ENCODE results near the gene RND2.
"Not testable (repeated sequence)": the region's sequence is repeated elsewhere in the genome, so short reads cannot be mapped to it uniquely, and the experiment has no call there.

The RND2 gene

GRCh38 chr17:43024407-43025289 lies at the start of gene RND2:
Gene RND2 (plus strand): TSS chr17:43025231. CDS start chr17:43025348, 117 bp downstream.
- DNase-seq (ENCODE audit: low read depth): peak; percentile 93

GRCh38 chr17:42975265-42975664 lies 49.8 kb upstream of the RND2 start:
- DNase-seq (ENCODE audit: low read depth): no peak

- DNase-seq (ENCODE audit: low read depth): not testable (repeated sequence)
Observed at GRCh38 chr17:42975701-42976100, 49.3 kb upstream of the RND2 start.

GRCh38 chr17:42979511-42980273 lies 45.3 kb upstream of the RND2 start, which contains the start of gene PTGES3L:
Gene PTGES3L (minus strand): TSS chr17:42980080. CDS start chr17:42980053, 27 bp downstream.
- DNase-seq (ENCODE audit: low read depth): no peak

- peak; percentile 61 for DNase-seq (ENCODE audit: low read depth)
Observed at GRCh38 chr17:42980274-42980765, 44.7 kb upstream of the RND2 start, which contains the start of gene RUNDC1. Gene RUNDC1 (plus strand): TSS chr17:42980565. CDS start chr17:42980577, 12 bp downstream.

- DNase-seq (ENCODE audit: low read depth): no peak
Observed at GRCh38 chr17:42980766-42981397, 44.1 kb upstream of the RND2 start.

GRCh38 chr17:42982266-42982665 lies 42.8 kb upstream of the RND2 start:
- DNase-seq (ENCODE audit: low read depth): no peak

- no peak for DNase-seq (ENCODE audit: low read depth)
Observed at GRCh38 chr17:42985225-42985624, 39.8 kb upstream of the RND2 start.

GRCh38 chr17:42989141-42989540 lies 35.9 kb upstream of the RND2 start:
- DNase-seq (ENCODE audit: low read depth): no peak

- DNase-seq (ENCODE audit: low read depth): no peak
Observed at GRCh38 chr17:42989726-42990652, 35.0 kb upstream of the RND2 start.

GRCh38 chr17:42991471-42991870 lies 33.6 kb upstream of the RND2 start:
- no peak for DNase-seq (ENCODE audit: low read depth)

GRCh38 chr17:42992872-42993271 lies 32.2 kb upstream of the RND2 start:
- DNase-seq (ENCODE audit: low read depth): no peak

GRCh38 chr17:42993913-42994312 lies 31.1 kb upstream of the RND2 start:
- not testable (repeated sequence) for DNase-seq (ENCODE audit: low read depth)

GRCh38 chr17:42997390-42997983 lies 27.5 kb upstream of the RND2 start:
- no peak for DNase-seq (ENCODE audit: low read depth)

- peak; percentile 100 for DNase-seq (ENCODE audit: low read depth)
Observed at GRCh38 chr17:42997984-42998938, 26.8 kb upstream of the RND2 start, which contains the start of gene RPL27. Gene RPL27 (plus strand): TSS chr17:42998419. CDS start chr17:42998751, 332 bp downstream.

GRCh38 chr17:42999003-42999525 lies 26.0 kb upstream of the RND2 start:
- DNase-seq (ENCODE audit: low read depth): no peak

GRCh38 chr17:43000894-43001293 lies 24.1 kb upstream of the RND2 start:
- DNase-seq (ENCODE audit: low read depth): not testable (repeated sequence)

- no peak for DNase-seq (ENCODE audit: low read depth)
Observed at GRCh38 chr17:43003542-43004172, 21.4 kb upstream of the RND2 start.
